ENCODE measurements around the gene FILIP1L.

Gene FILIP1L

GRCh38 chr3:100088735-100089368, 25.4 kb downstream of the FILIP1L start:
- Histone ChIP-seq H3K9me3 (ENCODE audit: severe bottlenecking) (no peaks in the 10 kb centered on the region), H3K36me3 (no peaks in the 10 kb centered on the region), H3K4me3 (ENCODE audit: low read depth, low read length) (no peak overlapping the region), H3K27me3 (ENCODE audit: insufficient read depth, low read depth, severe bottlenecking) (no peaks in the 10 kb centered on the region), H3K27ac (no peak overlapping the region)
- no peak for DNase-seq
- TF ChIP-seq CTCF (IDR thresholded peaks at IDR 0.05; ENCODE audit: low read depth, low read length) = no peak

- no peak for DNase-seq
- Histone ChIP-seq H3K4me3 (ENCODE audit: low read depth, low read length) (no peak overlapping the region), H3K27me3 (ENCODE audit: insufficient read depth, low read depth, severe bottlenecking) (no peaks in the 10 kb centered on the region), H3K9me3 (ENCODE audit: severe bottlenecking) (no peaks in the 10 kb centered on the region), H3K27ac (no peak overlapping the region), H3K36me3 (no peaks in the 10 kb centered on the region; the same call in 1 of the 2 replicates)
- TF ChIP-seq CTCF (IDR thresholded peaks at IDR 0.05; ENCODE audit: low read depth, low read length) = no peak
Observed at GRCh38 chr3:100087198-100087597, 27.1 kb downstream of the FILIP1L start.

GRCh38 chr3:100086401-100086800, 27.9 kb downstream of the FILIP1L start:
- no peaks in the 10 kb centered on the region for H3K9me3 ChIP-seq (ENCODE audit: severe bottlenecking)
- no peaks in the 10 kb centered on the region; the same call in 1 of the 2 replicates for H3K36me3 ChIP-seq
- no peak for DNase-seq
- no peaks in the 10 kb centered on the region for H3K27me3 ChIP-seq (ENCODE audit: insufficient read depth, low read depth, severe bottlenecking)
- no peak for TF ChIP-seq CTCF (IDR thresholded peaks at IDR 0.05; ENCODE audit: low read depth, low read length)
- H3K4me3 ChIP-seq (ENCODE audit: low read depth, low read length) = no peak overlapping the region
- no peak overlapping the region for H3K27ac ChIP-seq

- Histone ChIP-seq H3K27me3 (ENCODE audit: insufficient read depth, low read depth, severe bottlenecking) (no peaks in the 10 kb centered on the region), H3K9me3 (ENCODE audit: severe bottlenecking) (no peaks in the 10 kb centered on the region), H3K27ac (no peak overlapping the region), H3K36me3 (no peaks in the 10 kb centered on the region; the same call in 1 of the 2 replicates), H3K4me3 (ENCODE audit: low read depth, low read length) (no peak overlapping the region)
- no peak for DNase-seq
- TF ChIP-seq CTCF (IDR thresholded peaks at IDR 0.05; ENCODE audit: low read depth, low read length) = no peak
Observed at GRCh38 chr3:100084100-100084806, 30.0 kb downstream of the FILIP1L start.

GRCh38 chr3:100083209-100083608, 31.1 kb downstream of the FILIP1L start:
- H3K27me3 ChIP-seq (ENCODE audit: insufficient read depth, low read depth, severe bottlenecking) = no peaks in the 10 kb centered on the region
- no peaks in the 10 kb centered on the region; the same call in 1 of the 2 replicates for H3K36me3 ChIP-seq
- no peak for DNase-seq
- no peak overlapping the region for H3K4me3 ChIP-seq (ENCODE audit: low read depth, low read length)
- H3K27ac ChIP-seq = no peak overlapping the region
- no peak for TF ChIP-seq CTCF (IDR thresholded peaks at IDR 0.05; ENCODE audit: low read depth, low read length)
- no peaks in the 10 kb centered on the region for H3K9me3 ChIP-seq (ENCODE audit: severe bottlenecking)
